Measurements from ENCODE around the gene ELFN1. TPM values are rescaled to one million over a fixed set of nuclear protein-coding genes. Genes with fewer than 3 reads are reported as not detected.

ELFN1 gene
- total RNA-seq, 1 donor from 2014 or later, result 3.7 TPM

GRCh38 chr7:1738511-1738910 is 68.4 kb downstream of the ELFN1 start:
- no peak for DNase-seq (ENCODE audit: low spot score)

- DNase-seq (ENCODE audit: low spot score), result no peak
These were observed 68.9 kb downstream of the ELFN1 start for GRCh38 chr7:1738956-1739355.

- no peak for DNase-seq (ENCODE audit: low spot score)
These were observed 69.5 kb downstream of the ELFN1 start for GRCh38 chr7:1739593-1739992.

GRCh38 chr7:1740214-1740613 is 70.1 kb downstream of the ELFN1 start:
- no peak for DNase-seq (ENCODE audit: low spot score)

GRCh38 chr7:1741246-1741645 is 71.2 kb downstream of the ELFN1 start:
- no peak for DNase-seq (ENCODE audit: low spot score)

- no peak for DNase-seq (ENCODE audit: low spot score)
These were observed 71.9 kb downstream of the ELFN1 start for GRCh38 chr7:1741751-1742554.

- no peak for DNase-seq (ENCODE audit: low spot score)
These were observed 72.7 kb downstream of the ELFN1 start for GRCh38 chr7:1742555-1743303.

GRCh38 chr7:1743481-1744230 is 73.6 kb downstream of the ELFN1 start:
- no peak for DNase-seq (ENCODE audit: low spot score)

- no peak for DNase-seq (ENCODE audit: low spot score)
These were observed 74.4 kb downstream of the ELFN1 start for GRCh38 chr7:1744296-1745017.

GRCh38 chr7:1745018-1745532 is 75.0 kb downstream of the ELFN1 start:
- no peak for DNase-seq (ENCODE audit: low spot score)

- DNase-seq (ENCODE audit: low spot score), result no peak
These were observed 75.8 kb downstream of the ELFN1 start for GRCh38 chr7:1745576-1746490.

- no peak for DNase-seq (ENCODE audit: low spot score)
These were observed 76.5 kb downstream of the ELFN1 start for GRCh38 chr7:1746491-1746975.

- no peak for DNase-seq (ENCODE audit: low spot score)
These were observed 77.1 kb downstream of the ELFN1 start for GRCh38 chr7:1747004-1747801.

GRCh38 chr7:1748076-1748838 is 78.2 kb downstream of the ELFN1 start:
- no peak for DNase-seq (ENCODE audit: low spot score)

- DNase-seq (ENCODE audit: low spot score), result no peak
These were observed 78.7 kb downstream of the ELFN1 start for GRCh38 chr7:1748839-1749173.

GRCh38 chr7:1749351-1749863 is 79.3 kb downstream of the ELFN1 start:
- DNase-seq (ENCODE audit: low spot score), result no peak

- no peak for DNase-seq (ENCODE audit: low spot score)
These were observed 79.9 kb downstream of the ELFN1 start for GRCh38 chr7:1749864-1750466.
